DMS153 (cell line): ENCODE measurements around the gene MAMDC2.

Experiments used
- DNase-seq: peaks from one replicate; lab custom pipeline; 2025; lab: John Stamatoyannopoulos, UW

The MAMDC2 gene

DNA sequence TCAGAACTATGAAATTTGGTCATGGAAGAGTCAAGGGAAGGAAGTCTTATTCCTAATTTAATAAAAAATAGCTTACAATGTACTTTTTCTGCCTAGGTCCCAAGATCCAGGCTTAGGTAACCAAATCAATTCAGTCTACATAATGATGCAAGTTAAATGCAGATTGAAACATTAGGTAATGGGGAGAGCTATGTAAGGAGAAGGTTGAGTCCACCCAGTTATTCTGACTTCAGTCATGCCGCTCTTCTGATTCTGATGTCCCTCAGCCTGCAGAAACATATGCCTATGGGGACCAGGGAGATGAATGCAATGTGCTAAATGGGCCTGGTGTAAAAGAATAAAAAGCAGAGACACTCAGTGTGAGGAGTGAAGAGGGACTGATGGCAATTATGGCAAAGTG, 63.9 kb downstream of the MAMDC2 start:
- no peak for DNase-seq

- DNase-seq = no peak
Measured at GRCh38 chr9:70108181-70108580, 64.5 kb downstream of the MAMDC2 start.

DNA sequence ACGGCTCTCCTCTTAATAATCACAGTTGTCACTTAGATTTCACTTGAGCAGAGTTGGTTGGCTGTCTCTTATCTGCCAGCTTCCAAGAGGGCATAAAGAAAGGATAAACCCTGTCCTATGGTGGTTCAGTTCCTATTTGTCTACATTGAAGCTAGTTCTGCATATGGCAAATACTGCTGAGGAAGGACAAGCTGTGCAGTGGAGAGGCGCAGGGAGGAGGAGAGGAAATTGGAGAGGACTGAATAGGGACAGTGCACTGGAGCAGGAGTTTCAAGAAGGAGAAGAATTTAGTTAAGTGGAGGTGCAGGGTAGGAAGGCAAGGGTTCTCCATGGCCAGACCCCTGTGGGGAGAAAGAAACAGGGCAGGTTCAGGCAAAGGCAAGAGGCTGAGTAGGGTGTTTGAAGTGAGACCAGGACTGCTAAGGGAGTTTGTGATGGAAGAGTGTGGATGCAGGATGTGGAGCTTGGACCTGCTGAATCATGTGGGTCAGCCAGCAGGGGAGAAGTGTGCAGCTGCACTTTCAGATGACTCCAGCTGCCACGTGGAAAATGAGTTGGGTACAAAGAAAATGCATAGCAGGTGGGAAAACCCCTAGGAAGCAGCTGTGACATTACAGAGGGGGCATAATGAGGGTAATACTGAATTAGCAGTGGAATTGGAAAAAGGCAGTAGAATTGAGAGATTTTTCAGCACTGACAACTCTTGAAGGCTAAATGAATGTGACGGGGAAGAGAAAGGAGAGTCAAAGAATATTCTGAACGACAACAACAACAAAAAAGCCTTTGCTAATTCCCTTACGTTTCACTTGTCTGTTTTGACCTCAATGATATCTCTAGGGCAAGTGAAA, 66.8 kb downstream of the MAMDC2 start:
- DNase-seq = peak; percentile 49

DNA sequence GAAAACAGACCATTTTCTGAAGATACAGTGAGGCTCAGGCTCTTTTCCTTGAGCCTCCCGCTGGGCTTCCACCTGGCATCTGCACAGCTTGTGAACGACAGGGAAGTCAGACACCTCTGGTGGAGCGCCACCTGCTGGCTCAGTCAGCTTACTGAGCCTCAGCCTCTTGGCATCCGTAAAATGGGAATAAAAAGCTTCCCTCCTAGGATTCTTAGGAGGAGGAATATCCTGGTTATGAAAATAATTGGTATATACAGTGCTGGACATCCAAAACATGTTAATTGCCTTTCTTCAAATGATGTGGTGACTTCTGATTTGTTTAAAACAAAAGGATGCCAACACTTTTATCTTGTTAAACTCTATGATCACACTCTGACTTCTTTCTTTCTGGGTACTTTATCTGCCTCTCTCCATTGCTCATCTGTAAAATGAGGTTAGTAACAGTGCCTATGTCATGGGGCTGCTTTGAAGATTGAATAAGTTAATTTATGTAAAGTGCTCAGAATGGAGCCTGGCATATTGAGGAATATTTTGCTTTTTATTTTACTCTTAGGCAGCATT, 67.5 kb downstream of the MAMDC2 start:
- DNase-seq = peak; percentile 57

DNA sequence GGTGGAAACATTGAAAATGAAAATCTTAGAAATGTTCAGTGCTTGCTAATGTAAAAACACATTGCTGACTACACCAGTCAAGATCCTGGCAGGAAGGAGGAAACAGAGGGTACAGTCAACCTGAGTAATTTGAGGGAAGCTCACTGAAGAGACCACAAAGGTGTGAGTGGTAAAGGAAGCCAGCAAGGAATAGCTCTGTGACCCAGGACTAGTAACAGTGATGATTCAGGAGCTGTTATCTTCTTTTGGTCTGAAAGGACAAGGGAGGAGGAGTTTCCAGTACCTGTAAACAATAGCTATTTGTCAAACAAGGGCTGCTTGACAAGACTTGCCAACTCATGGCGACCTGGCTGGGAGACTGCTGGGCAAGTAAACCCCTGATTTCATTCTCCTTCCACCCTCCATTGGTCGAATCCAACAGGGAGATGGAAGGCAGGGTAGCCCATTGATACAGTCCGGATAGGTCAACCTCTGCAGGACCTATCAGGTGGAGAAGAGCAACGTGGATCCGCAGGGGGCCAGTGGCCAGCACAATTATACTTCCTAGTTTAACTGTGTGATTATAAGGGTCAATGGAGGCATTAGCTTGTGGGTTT, 68.1 kb downstream of the MAMDC2 start:
- no peak for DNase-seq

- DNase-seq = peak; percentile 28
Measured at GRCh38 chr9:70112981-70113380, 69.3 kb downstream of the MAMDC2 start.

GRCh38 chr9:70113403-70114022, 69.9 kb downstream of the MAMDC2 start:
- peak; percentile 9 for DNase-seq

DNA sequence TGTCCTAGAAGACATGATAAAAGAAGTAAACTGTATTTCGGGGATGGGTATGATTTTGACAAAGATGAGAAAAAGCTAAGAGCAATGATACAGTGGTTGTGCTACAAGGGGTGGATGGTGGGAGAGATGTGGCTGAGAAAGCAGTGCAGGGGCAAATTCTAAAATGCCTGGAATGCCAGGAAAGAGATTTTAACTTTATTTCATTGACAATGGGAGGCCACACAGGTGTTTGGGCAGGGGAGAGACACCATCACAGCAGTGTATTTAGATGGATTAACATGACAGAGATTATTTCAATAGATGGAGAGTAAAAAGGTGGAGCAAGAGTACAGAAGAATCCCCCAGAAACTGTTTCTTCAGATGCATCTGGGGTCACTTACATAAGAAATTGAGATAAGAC, 71.2 kb downstream of the MAMDC2 start:
- DNase-seq = no peak

DNA sequence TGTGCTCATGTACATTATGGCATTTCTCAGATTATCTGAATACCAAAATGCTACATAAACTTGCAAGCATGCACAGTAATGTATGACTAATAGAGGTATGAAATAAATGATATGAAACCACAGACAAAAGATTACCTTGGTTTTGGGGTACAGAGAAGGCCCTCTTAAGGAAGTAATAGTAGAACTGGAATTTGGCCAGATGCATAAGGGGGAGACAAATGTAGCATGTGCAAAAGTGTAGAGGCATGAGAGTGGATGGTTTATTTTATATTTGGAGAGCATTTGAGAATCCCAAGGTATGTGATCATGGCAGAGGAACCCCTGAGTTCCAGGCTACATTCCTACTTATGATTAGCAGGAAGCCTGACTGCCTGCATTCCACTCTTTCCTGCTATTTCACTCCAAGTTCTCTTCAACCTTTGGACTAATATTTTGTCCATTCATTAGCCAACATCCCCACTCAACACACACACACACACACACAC, 74.2 kb downstream of the MAMDC2 start:
- DNase-seq = no peak

DNA sequence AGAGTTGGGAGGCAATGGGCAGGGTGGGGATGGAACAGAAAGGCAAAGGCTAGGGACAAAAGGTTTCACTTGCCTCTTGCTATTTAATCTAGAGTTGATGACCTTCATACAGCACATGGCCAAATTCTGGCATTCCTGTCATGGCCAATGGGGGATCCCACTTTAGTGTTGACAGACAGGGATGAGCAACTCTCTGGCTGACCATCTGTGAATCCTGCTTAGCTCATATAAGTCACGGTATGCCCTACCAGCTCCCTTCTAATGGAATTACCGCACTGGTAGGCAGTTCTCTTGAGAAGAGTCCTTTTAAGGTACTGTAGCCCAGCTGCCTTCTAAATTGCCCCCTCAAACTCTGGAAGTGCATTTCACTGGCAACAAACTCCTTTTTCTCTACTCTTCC, 76.1 kb downstream of the MAMDC2 start:
- no peak for DNase-seq

DNA sequence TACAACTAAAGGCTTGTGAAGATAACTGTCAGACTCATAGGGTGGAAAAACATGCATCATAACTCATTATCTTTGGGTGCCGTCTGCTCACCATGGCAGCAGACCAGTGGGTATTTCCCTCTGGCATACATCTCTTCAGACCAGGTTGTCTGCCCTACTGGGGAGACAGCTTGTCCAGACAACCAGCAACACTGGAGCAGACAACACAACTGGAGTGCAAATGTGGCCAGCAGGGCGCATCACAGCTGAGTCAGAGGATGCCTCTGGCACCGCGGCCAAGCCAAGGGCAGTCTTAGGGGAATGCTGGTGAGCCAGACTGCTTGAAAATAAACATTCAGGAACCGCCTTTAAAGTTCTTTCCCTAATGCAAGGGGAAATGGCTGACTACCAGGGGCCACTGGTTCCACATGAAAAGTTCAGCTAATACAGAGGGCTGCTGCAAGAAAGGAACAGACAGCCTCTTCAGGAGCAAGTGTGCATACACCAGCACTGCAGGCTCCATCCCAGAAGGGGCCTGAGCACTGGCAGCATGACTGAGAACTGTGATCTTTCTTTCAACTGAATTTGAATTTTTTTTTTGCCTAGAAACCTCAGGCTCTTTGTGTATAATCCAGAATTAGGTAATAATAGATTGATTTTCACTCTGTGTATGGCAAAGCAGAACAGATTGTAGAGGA, 77.3 kb downstream of the MAMDC2 start:
- DNase-seq = no peak

DNA sequence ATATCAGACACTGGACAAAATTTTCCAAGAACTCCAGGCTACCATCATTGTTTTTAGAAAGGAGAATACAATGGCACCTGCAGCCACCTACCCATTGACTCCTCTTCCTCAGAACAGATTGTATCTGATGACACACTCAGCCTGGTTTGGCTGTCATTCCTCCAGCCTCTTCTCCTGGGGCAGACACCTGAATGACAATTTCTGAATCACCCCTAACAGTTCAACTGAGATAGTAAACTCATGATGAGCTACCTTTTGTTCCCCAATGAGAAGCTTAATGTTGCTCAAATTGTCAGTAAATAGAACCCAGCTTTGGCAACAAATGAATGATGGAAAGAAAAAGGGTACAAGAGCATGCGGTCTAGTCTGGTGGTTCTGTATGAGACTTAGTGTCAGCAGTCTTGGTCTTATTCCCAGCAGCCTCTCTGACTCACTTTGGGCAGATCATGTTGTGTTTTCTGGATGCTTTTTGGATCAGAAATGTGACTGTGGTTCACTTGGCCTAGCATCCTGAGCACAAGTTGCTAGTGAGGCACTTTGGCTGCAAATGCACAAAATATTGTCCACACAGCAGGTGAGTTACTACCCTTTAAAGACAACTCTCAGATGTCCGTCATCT, 78.3 kb downstream of the MAMDC2 start:
- DNase-seq = no peak

DNA sequence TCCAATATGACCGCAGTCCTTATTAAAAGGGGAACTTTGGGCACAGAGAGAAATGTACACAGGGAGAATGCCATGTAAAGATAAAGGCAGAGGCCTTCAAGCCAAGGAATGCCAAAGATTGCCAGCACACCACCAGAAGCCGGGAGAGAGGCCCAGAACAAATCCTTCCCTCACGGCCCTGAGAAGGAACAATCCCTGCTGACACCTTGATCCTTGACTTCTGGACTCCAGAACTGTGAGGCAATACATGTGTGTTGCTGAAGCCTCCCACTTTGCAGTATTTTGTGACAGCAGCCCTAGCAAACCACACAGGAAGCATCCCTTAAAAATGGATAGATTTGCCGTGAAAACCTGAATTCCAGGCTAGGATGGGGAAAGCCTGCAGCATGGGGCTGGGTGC, 80.0 kb downstream of the MAMDC2 start:
- DNase-seq = no peak

DNA sequence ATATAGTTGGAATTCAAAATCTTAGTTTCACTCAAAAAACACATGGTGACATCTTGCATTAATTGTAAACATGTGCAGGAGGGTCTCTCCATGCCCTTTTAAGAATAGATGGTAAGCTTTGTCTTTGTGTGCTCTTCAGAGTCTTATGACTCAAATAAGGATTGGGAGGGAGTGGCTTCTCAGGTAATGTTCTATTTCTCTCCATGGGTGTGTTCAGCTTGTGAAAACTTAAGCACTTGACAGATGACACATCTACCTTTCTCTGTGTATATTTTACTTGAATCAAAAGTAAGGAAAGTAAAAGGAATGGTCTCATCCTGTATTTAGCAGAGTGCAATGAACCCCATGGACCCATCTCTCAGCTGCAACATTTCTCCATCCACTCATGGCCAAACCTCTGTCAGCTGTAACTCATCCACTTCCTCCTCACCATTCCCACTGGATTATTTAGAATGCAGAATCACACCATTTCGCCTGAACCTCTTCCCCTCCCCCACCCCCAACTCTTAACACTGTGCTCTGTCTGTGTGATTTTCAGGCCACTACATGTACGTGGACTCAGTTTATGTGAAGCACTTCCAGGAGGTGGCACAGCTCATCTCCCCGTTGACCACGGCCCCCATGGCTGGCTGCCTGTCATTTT, 82.1 kb downstream of the MAMDC2 start:
- DNase-seq = no peak

DNA sequence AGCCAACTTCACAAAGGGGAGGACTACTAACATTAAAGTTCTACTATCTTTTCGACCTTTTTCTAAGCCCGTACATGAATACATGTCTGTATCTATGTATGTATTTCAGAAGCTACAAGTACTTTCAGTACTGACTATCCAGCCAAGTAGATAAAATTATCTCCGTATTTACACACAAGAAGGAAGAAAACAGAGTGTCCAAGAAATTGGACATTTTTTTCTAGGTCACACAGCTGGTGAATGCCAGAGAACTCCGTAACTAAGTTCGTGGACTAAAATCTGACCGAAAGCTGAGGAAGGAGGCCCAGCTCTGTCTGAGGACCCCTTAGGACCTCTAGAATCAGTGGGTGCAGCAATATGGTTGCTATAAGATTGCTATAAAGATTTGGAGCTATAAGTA, 83.4 kb downstream of the MAMDC2 start:
- no peak for DNase-seq

DNA sequence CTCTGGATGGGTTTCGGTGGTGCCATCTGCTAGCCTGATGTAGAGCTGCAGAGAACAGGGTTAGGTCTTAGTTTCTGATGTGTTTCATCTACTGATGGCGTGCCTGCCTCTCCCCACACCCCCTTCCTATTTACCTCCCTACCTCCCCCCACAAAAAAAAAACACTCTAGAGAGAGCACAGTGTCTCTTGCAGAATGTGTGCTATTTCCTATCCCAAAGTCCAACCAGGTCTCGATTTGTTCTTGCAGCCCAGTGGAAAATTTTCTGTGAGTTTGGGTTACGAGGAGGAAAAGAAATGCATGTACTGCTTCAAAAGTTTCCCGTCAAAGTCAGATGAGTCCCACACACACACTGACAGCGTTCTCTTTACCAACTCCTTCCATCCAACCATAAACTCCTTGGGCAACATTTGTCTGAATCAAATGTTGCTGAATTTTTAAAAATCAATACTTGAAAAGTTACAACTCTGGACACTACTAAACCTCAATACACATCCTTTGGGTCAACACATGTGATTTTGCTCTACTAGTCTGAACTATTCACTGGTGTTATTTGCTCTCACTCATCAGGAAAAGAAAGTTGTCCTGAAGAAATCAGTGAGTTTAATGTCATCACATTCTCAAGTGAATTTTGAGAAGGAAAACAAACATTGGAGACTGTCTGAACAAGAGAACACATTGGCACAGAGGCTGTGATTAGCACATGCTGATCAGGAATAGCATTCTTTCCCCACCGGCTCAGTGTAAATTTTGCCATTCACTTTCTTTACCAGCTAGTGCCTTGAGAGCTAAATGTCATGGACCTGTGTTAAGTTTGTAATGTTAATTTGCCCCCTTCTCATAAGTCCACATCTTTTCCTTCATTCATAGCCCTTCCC, 84.1 kb downstream of the MAMDC2 start:
- DNase-seq = no peak

DNA sequence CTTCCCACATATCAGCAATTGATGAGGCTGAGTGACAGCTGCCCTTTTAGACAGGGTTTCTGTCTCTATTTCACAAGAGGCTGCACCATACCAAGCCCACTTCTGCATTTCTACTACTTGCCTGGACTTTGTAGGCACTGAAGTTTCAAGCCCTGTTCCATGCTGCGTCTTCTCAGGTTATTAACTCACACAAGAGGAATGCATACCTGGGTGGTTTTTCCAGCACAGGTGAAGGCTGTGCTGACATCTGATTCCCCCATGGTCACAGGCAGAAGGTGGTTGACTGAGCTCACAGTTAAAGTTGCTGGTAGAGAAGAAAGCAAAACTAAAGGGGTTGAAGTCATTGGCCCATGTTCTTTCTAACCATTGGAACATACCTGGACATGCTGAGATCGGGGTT, 86.6 kb downstream of the MAMDC2 start:
- no peak for DNase-seq

- DNase-seq = peak; percentile 77
Measured at GRCh38 chr9:70131296-70131695, 87.6 kb downstream of the MAMDC2 start.

DNA sequence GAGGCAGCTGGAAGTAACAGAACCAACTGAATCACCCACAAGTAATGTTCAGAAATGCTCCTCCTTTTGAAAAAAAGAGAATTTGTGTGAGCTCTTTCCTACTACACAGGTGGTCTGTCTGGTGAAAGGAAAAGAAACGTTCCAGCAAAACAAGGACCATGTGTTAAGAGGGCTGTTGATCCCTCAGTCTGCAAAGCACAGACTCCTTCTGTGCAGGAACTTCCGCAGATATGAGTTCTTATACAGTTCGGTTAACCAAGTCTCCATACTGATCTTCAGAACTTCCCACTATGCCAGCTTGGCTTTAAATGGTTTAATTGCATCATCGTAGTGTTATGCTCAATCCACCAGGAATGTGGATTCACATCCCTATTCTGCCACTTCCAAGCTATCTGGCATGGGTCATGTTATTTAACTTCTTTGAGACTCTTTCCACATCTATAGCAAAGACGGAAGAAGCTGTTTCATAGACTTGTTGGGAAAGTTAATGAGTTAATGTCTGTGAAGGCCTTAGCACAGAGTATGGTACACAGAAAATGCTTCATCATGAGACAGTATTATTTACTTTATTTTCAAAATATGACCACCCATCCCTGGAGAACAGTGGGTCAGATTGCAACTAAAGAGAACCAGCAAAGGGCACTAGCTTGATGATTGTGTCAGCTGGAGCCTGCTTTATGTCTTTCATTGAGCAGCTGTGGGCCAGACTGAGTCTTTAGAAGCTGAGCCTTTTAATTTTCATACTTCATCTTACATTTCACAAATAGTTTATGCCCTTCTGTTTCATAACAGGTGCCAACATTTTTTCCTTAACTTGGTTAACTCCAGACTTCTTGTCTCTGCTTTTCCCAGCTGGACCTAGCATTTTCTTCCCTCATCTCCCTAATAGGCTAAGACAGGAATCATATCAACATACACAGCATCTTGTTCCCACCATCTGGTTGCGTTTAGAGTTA, 89.9 kb downstream of the MAMDC2 start:
- DNase-seq = no peak
